Activated T-helper 2 cell treated with anti-CD3 and anti-CD28 coated beads, Interferon-gamma antibody, Interleukin-2, Interleukin-4, amounts not matched to agents 10 μg/mL and 5 μg/mL and 100 μg/mL, durations not matched to agents 14 hours and 24 hours and 36 hours (primary cell): Measurements from ENCODE around the gene PNN. TPM values are rescaled to one million over a fixed set of nuclear protein-coding genes. Genes with fewer than 3 reads are reported as not detected.
"Not testable (repeated sequence)": the region's sequence is repeated elsewhere in the genome, so short reads cannot be mapped to it uniquely, and the experiment has no call there.

Experiments
- DNase-seq: peaks from one replicate; pipeline ENCODE4 v3.0.0; 2021; ENCODE audit warnings: low spot score
- H3K27ac Mint-ChIP-seq: one replicate; pipeline ENCODE4 v1.8.0; 2021; ENCODE audit warnings: mixed read lengths
- H3K27me3 Mint-ChIP-seq: one replicate; pipeline ENCODE4 v1.8.0; 2021; ENCODE audit warnings: low read depth, mixed read lengths
- H3K36me3 Mint-ChIP-seq: one replicate; pipeline ENCODE4 v1.8.0; 2021; ENCODE audit warnings: low read depth, mixed read lengths
- H3K4me1 Mint-ChIP-seq: one replicate; pipeline ENCODE4 v1.8.0; 2021; ENCODE audit warnings: low read depth, mixed read lengths
- H3K4me3 Mint-ChIP-seq: one replicate; pipeline ENCODE4 v1.8.0; 2021; ENCODE audit warnings: low read depth, mild to moderate bottlenecking, moderate library complexity, mixed read lengths
- H3K9me3 Mint-ChIP-seq: one replicate; pipeline ENCODE4 v1.8.0; 2021; ENCODE audit warnings: mixed read lengths
- intact Hi-C: fragments of 100-400 bp; cut with micrococcal nuclease; formaldehyde crosslinking; loops from one replicate; pipeline ENCODE4 v1.15.1; 2023
- total RNA-seq: library from RNA; stranded (reverse); gene quantifications from 2 replicates; pipeline ENCODE4 v1.2.3, GENCODE V29; 2022

The PNN gene
- total RNA-seq, 1 donor from 2014 or later, result 119 TPM

DNA sequence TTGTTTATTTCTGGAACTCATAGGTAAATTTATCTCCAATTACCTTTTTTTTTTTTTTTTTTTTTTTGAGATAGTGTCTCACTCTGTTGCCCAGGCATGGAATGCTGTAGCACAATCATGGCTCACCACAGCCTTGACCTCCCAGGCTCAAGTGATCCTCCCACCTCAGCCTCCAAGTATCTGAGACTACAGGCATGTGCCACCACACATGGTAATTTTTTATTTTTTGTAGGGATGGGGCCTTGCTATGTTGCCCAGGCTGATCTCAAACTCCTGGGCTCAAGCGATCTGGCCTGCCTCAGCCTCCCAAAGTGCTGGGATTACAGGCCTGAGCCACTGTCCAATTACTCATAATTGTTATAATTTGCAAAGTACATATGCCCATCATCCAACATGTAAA, 45.4 kb downstream of the PNN start:
- H3K4me3 Mint-ChIP-seq, H3K27me3 Mint-ChIP-seq, intact Hi-C loops, H3K36me3 Mint-ChIP-seq, H3K27ac Mint-ChIP-seq, H3K9me3 Mint-ChIP-seq, DNase-seq: not testable (repeated sequence)
- H3K4me1 Mint-ChIP-seq, result peaks cover 22% of the 10 kb centered on the region

DNA sequence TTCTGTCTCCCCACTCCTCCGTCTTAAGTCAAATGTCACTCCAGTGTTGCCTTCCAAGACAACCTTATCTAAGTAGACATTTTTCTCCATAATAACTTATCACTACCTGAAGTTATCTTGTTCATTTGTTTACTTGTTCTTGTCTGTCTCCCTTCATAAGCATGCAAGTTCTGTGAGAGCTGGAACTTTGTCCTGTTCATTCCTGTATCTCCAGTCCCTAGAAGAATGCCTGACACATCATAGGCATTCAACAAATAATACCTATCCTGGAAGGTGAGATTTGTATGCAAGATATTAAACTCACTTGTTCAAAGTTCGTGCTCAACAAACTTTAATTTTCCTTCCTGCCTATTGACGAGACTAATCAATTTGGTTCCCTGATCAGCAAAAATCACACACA, 53.0 kb downstream of the PNN start:
- intact Hi-C loops, result loop anchor here (2.0 kb wide), 2 partner anchors 113 to 155 kb away; partner anchors contain the start of gene GEMIN2
- H3K4me3 Mint-ChIP-seq, result no peak overlapping the region

DNA sequence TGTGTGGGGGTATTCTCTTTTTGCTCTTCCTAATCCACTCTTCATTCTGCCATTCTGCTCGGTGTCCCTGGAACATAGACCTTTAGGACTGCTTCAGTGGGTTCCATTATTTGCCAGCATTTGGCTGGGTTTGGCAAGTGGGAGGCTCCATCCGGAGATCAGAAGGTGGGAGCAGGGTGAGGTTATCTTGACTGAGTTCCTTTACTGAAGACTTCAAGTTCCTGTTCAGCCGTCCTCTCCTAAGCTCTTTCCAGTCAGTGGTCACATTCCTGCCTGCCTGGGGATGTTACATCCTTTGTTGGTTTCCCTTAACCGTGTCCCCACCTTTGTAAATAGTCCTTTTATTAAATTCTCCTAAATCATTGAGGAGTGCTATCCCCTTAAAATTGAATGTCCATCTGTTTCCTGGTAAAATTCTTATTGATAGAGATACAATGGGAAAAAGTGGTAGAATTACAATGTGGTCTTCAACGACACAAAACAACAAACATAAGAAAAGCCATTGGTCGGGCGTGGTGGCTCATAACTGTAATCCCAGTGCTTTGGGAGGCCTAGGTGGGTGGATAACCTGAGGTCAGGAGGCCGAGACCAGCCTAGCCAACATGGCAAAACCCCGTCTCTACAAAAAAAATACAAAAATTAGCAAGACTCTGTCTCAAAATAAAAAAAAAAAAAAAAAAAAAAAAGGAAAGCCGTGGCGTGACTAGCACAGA, 53.6 kb downstream of the PNN start:
- H3K27ac Mint-ChIP-seq, result peak overlapping the region; percentile 93
- H3K36me3 Mint-ChIP-seq, result no peaks in the 10 kb centered on the region
- intact Hi-C loops, result loop anchor here (1.0 to 2.0 kb wide), 6 partner anchors 39 to 204 kb away; partner anchors contain the start of genes FBXO33, GEMIN2 and PNN
- peak overlapping the region; percentile 14 for H3K4me3 Mint-ChIP-seq
- no peak for DNase-seq
- no peaks in the 10 kb centered on the region for H3K9me3 Mint-ChIP-seq
- no peaks in the 10 kb centered on the region for H3K27me3 Mint-ChIP-seq
- H3K4me1 Mint-ChIP-seq, result peaks cover 47% of the 10 kb centered on the region

More for the DNA sequence above, 53.0 kb downstream of the PNN start:
- Mint-ChIP-seq H3K27ac (peak overlapping the region; percentile 93), H3K4me1 (peaks cover 45% of the 10 kb centered on the region), H3K36me3 (no peaks in the 10 kb centered on the region), H3K9me3 (no peaks in the 10 kb centered on the region), H3K27me3 (no peaks in the 10 kb centered on the region)
- no peak for DNase-seq

DNA sequence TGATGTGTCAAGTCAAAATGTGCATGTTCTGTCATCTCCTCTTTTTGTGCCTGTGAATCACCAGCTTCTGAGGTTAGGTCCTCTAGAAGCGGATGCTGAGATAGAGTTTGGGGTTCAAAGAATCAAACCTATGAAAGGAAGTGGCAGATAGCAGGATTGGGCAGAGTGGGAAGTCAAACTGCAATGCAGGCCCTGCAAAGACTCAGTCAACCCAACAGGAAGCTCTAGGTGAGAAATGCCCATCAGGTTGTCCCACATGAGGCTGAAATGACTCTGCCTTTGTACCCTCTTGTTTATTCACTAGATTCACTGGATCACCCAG, 54.1 kb downstream of the PNN start:
- H3K27me3 Mint-ChIP-seq, result no peaks in the 10 kb centered on the region
- DNase-seq, result peak; percentile 73
- peak overlapping the region; percentile 93 for H3K27ac Mint-ChIP-seq
- no peaks in the 10 kb centered on the region for H3K36me3 Mint-ChIP-seq
- H3K9me3 Mint-ChIP-seq, result no peaks in the 10 kb centered on the region
- H3K4me3 Mint-ChIP-seq, result no peak overlapping the region
- intact Hi-C loops, result loop anchor here (1.0 to 2.0 kb wide), 6 partner anchors 38 to 203 kb away; partner anchors contain the start of genes FBXO33, GEMIN2 and PNN
- peaks cover 48% of the 10 kb centered on the region for H3K4me1 Mint-ChIP-seq

DNA sequence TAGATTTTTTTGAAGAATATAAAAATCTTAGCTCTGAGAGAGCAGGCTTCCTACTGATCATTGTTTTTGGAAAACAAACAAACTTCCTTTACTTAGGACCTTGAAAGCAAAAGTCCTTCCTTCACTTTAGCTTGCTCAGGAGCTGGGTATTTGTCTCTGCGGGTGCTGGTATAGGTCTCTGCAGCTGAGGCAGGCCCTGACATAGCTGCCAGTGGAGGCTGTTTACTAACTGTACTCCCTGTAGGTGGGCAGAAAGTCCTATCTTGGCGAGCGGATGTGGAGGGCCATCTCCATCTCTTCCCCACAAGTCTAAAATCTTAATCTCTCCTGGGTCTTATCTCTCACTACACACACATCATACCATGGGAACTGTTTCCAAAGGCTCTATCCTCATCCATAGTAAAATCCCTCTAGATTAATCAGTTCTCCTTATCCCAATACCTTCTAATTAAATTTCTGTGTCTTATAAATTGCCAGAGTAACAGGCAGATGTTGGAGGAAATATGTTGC, 54.6 kb downstream of the PNN start:
- intact Hi-C loops, result loop anchor here (1.0 to 2.0 kb wide), 8 partner anchors 22 to 203 kb away; partner anchors contain the start of genes FBXO33, GEMIN2 and PNN
- Mint-ChIP-seq H3K4me1 (peaks cover 49% of the 10 kb centered on the region), H3K27me3 (no peaks in the 10 kb centered on the region), H3K9me3 (no peaks in the 10 kb centered on the region), H3K36me3 (no peaks in the 10 kb centered on the region), H3K27ac (peak overlapping the region; percentile 93), H3K4me3 (no peak overlapping the region)
- no peak for DNase-seq

DNA sequence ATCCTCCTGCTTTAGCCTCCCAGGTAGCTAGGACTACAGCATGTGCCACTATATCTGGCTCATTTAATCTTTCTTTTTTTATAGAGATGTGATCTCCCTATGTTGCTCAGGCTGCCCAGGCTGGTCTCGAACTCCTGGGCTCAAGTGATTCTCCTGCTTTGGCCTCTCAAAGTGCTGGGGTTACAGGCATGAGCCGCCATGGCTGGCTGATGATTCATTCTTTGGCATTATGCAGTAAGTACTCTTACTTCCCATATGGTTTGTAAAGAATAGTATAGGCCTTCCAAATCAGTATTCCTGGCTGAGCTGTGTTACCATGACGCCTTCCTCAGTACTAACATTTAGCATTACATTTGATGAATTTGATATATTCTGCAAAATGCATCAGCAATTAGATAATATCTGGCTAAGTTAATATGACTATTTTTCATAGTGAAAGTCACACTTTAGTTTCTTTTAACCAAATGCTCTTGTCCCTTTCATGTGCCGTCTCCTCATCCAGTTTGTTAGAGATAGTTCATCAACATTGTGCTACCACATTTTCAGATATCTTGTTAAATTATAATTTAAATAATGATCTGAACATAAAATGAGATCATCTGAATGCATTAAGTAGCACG, 55.5 kb downstream of the PNN start:
- Mint-ChIP-seq H3K9me3 (no peaks in the 10 kb centered on the region), H3K27me3 (no peaks in the 10 kb centered on the region), H3K4me1 (peaks cover 46% of the 10 kb centered on the region), H3K27ac (peak overlapping the region; percentile 91), H3K36me3 (no peaks in the 10 kb centered on the region), H3K4me3 (no peak overlapping the region)
- DNase-seq, result no peak
- intact Hi-C loops, result loop anchor here (1.0 to 2.0 kb wide), 3 partner anchors 23 to 138 kb away; no protein-coding TSS in a partner anchor

DNA sequence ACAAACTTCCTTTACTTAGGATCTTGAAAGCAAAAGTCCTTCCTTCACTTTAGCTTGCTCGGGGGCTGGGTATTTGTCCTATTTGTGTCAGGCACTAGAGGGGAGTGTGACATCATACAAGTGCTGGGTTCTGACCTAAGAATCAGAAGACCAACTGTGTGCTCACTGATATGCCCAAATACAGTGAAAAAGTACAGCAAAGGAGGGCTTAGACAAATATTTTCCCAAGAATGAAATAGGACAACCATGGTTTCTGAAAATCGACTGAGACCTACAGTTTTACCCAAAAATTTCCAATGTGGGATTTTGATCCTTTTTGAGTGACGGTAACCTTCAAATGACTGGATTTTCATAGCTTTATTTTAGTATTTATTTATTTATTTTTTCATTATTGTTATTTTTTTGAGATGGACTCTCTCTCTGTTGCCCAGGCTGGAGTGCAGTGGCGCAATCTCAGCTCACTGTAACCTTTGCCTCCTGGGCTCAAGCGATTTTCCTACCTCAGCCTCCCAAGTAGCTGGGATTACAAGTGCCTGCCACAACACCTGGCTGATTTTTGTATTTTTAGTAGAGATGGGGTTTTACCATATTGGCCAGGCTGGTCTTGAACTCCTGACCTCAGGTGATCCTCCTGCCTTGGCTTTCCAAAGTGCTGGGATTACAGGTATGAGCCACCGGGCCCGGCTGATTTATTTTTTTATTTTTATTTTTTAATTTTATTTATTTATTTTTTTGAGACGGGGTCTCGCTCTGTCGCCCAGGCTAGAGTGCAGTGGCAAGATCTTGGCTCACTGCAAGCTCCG, 56.9 kb downstream of the PNN start:
- DNase-seq, result peak; percentile 31
- not testable (repeated sequence) for H3K27me3 Mint-ChIP-seq, H3K36me3 Mint-ChIP-seq, H3K4me3 Mint-ChIP-seq, H3K9me3 Mint-ChIP-seq
- intact Hi-C loops, result loop anchor here (1.0 to 2.0 kb wide), 2 partner anchors 125 to 136 kb away; no protein-coding TSS in a partner anchor
- Mint-ChIP-seq H3K27ac (peak overlapping the region; percentile 28), H3K4me1 (peaks cover 53% of the 10 kb centered on the region)

Other genes starting within 250 kb of the PNN start
- 76.4 and 86.7 TPM in 2 replicates for gene SEC23A, start 72.0 kb upstream of the PNN start, total RNA-seq
- 22.0 and 22.1 TPM in 2 replicates for gene GEMIN2, start 60.9 kb upstream of the PNN start, total RNA-seq
- 16.9 and 17.2 TPM in 2 replicates for gene TRAPPC6B, start 4.9 kb upstream of the PNN start, total RNA-seq
- 17.0 and 17.5 TPM in 2 replicates for gene MIA2, start 58.7 kb downstream of the PNN start, total RNA-seq